NCI-H146 treated with DMSO at 0.1 percent for 48 hours (cell line): ENCODE results near the gene ASF1B.
"Not testable (repeated sequence)": the region's sequence is repeated elsewhere in the genome, so short reads cannot be mapped to it uniquely, and the experiment has no call there.

Source experiments
- DNase-seq: peaks from one replicate; lab custom pipeline; 2025; ENCODE audit not compliant: unreplicated experiment; lab: John Stamatoyannopoulos, UW

Gene ASF1B

DNA sequence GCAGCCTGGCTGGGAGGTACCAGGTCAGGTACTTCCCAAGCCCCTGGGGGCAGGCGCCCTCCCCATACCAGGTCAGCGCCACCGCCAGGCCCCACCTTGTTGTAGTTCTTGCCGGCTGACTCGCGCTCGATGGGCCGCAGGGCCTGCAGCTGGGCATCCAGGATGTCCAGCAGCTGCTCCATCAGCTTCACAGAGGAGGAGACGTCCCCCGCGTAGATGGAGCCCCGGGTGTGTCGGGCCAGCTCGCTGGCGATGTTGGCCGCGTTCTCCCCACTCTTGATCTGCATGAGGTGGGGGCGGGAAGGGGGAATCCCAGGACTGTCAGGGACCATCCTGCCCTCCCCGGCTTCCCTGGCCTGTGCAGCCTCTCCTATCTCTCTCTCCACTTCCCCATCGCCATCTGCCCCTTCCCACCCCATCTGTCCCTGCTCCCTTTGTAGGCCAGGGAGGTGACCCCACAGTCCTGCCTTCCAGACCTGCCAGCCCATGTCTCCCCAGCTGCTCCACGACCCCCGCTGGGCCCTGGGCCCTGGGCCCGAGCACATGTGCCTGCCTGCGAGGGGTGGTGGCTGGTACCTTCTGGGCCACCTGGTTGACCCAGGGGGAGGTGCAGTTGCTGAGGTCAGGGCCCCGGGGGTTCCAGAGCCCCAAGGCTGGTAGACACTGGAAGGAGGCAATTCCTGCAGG lies 23.8 kb upstream of the ASF1B start:
- DNase-seq = no peak

DNA sequence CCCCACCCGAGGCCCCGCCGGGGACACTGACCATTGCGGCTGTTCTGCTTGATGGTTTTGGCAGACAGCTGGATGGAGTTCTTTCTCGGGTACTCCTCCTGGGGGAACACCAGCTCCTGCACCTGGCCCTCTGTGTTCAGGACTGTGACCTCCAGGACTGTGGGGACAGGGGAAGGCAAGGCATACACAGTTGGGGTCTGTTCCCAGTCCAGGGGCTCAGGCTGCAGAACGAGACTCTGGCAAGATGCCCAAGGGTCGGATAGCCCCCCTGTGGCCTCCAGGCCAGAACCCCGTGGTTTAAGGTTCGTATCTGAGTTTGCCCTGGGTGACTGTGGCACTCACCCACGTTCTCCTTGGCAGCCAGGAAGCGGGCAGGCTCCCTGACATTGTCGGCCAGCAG lies 22.7 kb upstream of the ASF1B start:
- no peak for DNase-seq

DNA sequence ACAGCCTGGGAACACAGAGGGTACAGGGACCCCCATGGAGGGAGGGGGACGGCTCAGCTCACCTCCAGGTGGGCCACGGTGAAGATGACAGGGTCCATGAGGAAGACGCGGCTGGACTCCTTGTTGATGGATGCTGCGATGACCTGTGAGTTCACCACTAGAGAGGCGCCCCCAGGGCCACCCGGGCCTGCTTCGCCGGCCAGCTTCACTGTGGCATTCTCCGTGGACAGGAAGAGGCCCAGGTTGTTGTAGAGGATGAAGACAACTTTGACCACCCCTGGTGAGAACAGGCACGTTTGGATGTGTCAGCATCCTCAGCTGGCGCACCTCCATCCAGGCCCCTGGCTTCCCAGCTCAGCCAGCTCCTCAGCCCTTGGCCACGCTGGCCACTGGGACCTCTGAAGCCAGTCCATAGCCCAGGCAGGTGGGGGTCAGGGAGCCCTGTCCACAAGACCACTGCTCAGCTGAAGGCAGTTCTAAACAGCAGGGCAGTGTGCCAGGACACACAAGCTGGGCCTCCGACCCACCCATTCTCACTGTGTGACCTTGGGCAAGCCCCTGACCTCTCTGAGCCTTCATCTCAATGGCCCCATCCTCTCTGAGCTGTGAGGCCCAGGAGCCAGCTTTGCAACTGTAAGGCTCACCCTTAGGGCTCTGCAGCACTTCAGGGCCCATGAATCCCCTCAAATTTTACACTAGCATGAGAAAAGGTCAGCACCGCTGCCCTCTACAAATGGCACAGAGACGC lies 22.1 kb upstream of the ASF1B start:
- no peak for DNase-seq

DNA sequence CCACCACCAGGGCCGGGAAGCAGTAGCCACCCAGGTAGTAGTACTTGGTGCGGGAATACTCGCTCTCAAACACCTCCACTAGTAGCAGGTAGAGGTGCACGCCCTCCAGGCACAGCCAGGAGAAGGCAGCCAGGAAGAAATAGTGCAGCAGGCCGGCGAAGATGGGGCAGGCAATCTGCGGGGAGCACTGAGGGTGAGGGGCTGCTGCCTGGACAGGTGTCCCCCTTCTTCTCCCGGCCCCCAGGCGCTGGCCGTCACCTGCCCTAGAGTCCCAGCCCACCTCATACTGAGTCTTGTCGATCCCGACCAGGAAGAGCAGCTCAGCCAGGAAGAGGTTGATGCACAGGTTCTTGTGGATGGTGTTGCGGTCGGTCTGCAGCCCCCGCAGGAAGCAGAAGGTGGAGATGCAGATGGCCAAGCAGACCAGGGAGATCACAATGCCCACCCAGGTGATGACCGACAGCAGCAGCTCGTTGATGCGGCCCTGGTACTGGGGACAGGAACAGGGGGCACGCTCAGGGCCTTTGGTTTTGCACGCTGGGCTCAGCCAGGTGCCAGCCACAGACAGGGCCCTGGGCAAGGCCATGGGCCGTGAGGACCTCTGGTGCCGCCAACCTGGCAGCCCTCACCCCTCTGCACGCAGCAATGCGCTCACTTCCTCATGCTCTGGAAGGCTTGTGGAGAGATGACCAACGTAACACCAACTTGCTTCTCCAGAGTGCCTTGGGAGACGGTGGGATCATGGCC lies 20.8 kb upstream of the ASF1B start:
- no peak for DNase-seq

DNA sequence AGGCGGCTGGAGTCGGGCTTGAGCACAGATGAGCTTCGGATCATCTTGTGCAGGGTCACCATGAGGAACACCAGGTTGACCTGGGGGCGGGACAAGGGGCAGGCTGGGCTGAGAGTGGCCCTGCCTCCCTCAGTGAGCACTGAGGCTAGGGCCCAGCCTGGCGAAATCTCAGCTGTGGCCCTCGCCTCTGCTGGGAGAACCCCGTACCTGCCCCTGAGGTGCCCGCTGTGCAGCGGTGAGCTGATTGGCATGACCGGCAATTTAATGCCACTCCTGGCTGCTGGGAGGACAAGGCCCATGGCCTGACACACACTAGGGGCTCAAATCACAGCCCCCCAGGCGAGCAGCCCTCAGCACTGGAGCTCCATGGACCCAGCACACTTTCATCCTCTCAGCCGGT lies 19.7 kb upstream of the ASF1B start:
- no peak for DNase-seq

DNA sequence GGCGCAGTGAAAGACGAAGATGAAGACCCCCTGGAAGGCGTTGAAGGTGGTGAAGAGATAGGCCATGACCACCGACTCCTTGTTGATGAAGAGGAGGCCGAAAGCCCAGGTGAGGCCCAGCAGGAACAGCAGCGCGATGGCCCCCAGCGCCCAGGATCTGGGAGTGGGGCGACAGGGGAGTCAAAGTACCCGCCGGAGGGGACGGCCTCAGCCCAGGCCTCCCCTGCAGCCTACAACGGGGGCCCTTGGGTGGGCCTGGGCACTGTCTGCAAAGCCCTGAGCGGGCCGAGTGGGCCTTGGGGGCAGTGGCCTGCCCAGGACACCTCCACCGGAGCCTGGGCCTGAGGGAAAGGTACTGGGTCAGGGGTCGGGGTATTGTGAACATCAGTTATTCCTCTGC lies 19.0 kb upstream of the ASF1B start:
- DNase-seq = no peak

DNA sequence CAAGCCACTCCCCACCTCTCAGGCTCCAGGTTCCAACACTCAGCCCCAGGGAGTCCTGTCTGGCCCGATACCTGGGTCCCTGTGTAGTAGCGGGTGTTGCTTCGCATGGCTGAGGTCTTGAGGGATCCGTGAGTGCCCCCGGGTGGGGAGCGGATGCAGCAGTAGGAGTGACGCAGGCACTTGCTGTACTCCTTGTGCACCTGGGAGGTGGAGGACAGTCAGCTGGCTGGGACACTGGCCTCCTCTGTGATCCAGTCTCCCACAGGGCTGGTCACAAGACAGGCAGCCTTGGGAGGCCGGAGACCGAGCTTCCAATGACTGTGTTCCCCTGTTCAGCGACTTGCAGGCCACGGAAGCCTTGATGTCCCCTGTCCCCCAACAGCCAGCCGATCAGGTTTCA lies 16.3 kb upstream of the ASF1B start:
- no peak for DNase-seq

DNA sequence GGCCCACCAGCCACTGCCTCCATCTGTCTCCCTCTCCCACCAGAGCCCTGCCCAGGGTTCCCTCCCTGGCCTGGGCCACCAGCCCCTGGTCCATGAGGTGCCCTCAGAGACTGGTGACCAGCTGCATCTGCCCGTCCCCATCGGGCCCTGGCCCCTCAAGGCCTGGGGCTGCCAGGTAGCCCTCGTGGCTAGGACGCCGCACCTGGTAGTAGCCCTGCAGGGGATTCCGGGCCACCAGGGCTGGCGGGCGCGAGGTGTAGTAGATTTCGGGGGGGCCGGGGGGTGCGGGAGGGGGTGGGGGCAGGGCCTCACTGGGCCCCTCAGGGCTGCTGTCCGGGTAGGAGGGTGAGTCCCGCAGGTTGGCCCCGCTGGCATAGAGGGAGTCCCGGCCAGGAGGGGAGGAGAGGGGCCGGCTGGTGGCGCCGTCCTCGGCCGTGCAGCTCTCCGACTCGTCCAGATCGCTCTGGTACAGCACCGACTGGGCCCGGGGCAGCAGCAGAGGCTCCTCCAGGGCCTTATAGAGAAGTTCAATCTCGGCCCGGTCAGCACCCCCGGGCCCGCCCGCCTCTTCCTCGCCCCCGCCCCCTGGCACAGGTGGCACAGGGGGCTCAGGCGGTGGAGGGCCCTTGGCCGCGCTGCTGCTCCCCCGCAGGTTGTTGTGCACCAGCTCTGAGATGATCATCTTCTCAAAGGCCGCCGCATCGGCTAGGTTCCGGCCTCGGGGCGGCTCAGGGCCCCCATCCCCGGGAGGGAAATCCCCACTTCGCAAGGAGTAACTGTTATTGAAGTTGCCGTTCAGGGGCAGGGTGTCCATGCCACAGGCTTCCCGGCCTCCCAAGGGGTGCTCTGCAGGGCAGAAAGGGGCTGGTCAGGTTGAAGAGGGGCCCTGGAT lies 14.6 kb upstream of the ASF1B start:
- no peak for DNase-seq

DNA sequence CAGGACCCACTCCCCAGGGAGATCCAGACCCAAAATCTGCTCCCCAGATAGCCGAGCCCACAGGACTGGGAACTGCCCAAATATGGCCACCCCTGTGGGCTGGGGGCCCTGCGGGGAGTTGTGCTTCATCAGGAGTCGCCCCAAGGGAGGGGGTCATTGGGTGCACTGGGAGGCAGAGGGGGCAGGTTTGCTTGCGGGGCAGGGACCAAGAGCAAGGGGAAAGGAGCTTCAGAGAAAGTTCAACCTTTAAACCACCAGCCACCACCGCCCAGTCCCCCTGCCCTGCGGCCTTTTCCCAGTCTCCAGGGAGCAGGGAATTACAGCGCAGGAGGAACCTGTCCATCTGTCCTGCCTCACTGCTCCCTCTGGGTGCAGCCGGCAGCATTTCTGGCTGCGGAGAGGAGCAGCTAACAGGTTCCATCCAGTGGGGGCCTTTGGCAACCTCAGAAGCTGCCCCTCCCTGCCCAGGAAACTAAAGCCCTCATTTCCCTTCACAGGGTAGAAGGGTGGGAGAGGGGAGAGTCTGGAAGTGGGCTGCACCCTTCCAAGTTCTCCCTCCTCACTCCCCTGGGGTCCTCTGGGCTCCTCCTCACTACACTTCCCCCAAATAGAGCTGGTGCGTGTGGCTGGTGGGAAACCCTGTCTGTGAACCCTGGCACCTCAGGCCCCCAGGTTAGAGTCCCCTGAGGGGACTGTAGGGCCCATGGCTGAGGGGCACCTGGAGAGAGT lies 13.8 kb upstream of the ASF1B start:
- DNase-seq = no peak

DNA sequence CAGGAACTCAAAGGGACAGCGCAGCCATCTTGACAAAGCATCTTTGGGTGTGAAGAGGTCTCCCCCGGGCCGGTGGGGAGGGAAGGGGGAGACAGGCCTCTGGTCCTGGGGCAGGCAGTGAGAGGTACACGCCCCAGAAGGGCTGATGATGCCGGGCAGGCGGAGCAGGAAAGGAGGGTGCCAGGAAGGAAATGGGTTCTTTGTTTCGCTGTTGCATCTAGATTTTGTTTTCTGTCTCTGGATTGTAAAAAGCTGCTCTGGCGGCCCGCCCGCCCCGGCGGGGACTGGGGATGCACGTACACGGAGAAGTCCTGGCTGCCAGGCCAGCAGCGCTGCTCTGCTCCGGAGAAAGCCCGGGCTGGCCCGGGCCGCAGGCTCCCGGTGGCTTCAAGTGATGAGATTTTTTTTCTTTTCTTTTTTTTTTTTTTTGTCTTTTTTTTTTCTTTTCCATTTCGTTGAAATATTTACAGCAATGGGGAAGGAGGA lies 13.2 kb upstream of the ASF1B start:
- no peak for DNase-seq

DNA sequence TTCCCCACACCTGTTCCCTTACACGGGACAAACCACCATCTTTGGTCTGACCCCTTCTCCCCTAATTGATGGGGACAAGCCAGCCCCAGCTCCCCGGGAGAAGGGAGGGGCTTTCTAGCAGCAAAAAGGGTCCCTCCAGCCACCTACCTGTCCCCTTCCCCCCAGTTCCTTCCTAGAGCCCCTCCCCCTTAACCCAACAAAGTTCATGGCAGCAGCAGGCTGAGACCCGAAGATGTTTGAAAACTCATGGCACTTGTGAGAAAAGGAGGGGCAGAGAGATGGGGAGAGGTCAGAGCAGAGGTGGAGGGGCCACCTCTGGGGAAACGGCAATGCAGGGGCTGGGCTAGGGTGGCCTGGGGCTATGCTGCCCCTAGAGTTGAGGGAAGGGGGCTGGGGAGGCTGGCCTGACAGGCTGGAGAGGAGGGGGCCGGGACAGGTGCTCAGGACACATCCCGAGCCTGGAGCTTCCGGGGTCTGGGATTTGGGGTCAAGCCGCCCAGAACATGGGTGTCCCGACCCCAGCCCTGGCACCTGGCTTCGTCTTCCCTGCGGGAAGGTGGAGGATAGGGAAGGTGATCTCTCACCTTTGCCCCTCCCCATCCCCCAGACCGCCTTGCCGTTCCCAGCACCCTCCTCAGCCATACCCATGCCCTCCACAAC lies 12.5 kb upstream of the ASF1B start:
- no peak for DNase-seq

DNA sequence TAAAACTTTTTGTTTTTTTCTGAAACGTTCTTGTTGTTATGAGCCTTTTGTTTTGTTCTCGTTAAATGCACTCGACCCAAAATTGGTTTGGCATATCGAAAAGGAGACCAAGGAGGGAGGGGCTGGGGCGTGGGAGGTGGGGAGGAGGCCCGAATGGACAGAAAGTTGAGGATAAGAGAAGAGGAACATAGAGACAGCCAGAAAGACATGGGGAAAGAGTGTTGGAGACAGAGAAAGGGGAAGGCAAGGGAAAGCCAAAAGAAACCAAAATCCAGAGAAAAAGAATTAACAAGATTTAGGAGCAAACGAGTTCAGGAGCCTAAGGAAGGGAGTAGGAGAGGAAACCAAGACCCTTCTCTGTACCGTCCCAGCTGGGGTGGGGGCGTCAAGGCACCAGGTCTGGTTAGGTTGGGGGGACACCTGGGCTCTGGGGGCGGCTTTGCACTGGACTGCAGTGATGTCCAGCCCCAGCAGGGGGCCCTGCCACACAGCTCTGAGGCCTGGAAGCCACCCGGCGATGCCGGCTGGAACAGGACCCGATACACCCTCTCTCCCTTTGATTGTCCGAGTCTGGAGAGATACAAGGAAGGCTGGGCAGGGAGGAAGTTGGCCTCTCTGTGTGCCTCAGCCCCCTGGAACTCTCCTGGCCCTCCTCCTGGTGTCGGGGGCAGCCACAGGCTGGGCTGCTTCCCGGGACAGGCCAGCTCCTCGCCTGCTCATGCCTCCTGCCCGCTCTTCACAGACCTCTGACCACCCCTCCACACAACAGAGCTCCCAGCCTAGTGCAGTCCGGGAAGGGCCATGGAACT lies 11.6 kb upstream of the ASF1B start:
- no peak for DNase-seq

DNA sequence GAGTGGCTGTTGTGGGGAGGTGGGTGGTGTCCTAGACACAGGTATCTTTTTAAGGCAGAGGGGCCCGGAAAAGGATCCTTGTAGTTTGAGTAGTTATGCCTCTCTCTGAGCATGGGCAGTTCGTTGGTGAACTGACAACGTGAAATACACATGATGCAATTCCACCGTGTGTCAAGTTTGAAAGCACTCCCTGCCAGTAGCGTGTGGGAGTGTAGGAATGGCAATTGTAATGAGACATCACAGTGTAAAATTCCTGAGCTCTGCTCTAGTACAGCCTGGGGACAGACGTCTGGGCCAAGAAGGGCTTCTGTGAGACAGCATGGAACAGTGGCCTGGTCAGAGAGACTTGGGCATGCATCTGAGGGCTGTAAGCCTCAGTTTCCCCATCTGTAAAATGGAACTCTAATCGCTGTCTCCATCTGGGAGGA lies 10.4 kb upstream of the ASF1B start:
- no peak for DNase-seq

DNA sequence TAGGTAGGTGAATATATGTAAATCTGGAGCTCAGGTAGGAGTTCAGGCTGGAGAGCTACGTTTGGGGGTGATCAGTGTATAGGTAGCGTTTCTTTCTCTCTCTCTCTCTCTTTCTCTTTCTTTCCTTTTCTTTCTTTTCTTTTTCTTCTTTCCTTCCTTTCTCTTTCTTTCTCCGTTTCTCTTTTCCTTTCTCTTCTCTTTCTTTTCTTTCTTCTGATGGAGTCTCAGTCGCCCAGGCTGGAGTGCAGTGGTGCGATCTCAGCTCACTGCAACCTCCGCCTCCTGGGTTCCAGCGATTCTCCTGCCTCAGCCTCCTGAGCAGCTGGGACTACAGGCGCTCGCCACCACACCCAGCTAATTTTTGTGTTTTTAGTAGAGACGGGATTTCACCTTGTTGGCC lies 9.8 kb upstream of the ASF1B start:
- DNase-seq = not testable (repeated sequence)

DNA sequence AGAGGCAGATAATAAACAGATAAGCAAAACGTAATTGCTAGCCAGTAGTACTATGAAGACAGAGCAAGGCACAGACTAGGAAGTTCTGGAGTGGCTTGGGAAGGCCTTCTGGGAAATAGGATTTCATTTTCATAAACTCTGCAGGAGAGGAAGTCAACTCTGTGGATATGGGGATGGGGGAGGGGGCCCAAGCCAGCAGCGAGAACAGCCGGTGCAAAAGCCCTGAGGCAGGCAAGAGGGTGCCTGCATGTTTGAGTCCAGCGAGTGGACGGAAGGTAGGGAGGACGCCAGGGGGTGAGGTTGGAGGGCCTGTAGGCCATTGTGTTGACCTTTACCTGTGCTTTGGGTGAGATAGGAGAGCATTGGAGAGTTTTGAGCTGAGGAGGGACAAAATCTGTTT lies 9.0 kb upstream of the ASF1B start:
- DNase-seq = no peak

DNA sequence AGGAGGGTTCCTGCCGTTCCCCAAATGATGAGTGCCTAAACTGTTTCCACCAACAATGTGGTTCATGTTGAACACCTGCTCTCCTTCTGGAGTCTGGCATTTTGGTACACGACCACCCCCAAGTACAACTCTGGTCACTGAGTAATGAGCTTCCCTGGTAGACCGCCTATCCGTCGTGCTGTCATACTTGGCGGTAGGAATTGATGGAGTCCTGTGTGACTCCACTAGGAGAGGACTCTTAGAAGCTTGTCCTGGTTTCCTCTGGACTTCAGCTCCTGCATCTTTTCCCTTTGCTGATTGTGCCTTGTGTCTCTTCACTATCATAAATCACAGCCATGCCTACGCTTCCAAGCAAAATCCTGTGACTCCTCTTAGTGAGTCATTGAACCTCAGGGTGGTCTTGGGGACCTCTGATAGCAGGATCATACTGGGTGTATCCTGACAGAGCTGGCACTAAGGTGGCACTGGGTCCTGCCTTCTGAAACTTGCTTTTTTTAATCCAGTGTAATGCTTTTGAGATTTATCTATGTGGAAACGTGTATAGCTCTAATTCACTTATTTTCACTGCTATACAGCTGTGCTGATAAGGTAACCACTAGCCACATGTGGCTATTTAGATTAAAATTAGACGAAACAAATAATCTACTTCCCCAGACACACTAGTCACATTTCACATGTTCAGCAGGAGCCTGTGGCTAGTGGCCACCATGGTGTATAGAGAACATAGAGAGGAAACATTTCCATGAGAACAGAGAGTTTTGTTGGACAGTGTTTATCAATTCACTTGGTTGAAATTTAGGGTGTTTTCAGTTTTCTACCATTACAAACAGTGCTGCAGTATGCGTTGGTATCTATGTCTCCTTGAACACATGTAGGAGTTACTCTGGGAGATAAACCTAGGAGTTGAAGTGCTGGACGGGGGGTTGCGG lies 6.1 kb upstream of the ASF1B start:
- DNase-seq = no peak

DNA sequence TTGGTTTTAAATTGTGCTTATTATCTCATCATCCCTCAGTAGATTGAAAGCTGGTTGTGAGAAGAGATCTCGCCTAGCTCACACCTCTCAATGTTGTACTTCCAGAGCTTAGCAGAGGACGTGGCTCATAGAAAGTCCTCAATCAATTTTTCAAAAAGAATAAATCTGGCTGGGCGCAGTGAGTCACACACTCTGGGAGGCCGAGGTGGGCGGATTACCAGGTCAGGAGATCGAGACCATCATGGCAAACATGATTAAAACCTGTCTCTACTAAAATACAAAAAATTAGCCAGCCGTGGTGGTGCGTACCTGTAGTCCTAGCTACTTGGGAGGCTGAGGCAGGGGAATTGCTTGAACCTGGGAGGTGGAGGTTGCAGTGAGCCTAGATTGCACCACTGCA lies 4.7 kb upstream of the ASF1B start:
- no peak for DNase-seq

DNA sequence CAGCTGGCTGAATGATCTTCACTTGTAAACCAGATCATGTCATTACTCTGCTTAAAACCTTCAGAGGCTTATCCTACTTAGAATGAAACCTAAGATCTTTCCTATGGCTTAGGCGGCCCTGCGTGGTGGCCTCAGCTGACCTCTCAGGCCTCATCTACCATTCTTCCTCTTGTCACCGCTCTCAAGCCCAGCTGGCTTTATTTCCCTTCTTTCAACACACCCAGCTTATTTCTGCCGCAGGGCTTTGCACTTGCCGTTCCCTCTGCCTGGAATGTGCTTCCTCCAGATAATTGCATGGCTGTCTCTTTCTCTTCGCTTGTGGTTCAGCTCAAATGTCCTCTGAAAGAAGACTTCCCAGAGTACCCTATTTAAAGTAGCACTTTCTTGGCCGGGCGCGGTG lies 3.6 kb upstream of the ASF1B start:
- DNase-seq = no peak
